SH-SY5Y (cell line): ENCODE measurements around the gene CENPB.

Experiments
- GATA2 ChIP-seq: IDR thresholded peaks from 2 replicates; pipeline ENCODE4 v1.6.1; 2011; ENCODE audit warnings: mild to moderate bottlenecking, low read depth, low read length
- GATA3 ChIP-seq: IDR thresholded peaks from 2 replicates; pipeline ENCODE4 v1.6.1; 2011; ENCODE audit warnings: low read depth, mild to moderate bottlenecking, low read length, moderate library complexity

The CENPB gene

DNA sequence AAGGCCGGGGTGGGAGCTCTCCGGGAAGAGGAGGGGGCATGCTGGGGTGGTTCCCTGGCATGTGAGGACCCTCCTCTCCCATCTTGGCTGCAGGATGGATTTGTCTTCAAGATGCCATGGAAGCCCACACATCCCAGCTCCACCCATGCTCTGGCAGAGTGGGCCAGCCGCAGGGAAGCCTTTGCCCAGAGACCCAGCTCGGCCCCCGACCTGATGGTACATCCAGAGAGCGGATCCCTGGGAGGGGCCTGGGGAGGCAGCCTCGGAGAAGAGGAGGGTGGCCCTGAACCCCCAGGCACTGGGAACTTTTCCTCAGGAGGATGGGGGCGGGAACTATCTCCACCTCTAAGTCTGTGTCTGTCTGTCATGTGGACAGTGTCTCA, 14.3 kb upstream of the CENPB start:
- TF ChIP-seq GATA3 (no peak), GATA2 (no peak)

DNA sequence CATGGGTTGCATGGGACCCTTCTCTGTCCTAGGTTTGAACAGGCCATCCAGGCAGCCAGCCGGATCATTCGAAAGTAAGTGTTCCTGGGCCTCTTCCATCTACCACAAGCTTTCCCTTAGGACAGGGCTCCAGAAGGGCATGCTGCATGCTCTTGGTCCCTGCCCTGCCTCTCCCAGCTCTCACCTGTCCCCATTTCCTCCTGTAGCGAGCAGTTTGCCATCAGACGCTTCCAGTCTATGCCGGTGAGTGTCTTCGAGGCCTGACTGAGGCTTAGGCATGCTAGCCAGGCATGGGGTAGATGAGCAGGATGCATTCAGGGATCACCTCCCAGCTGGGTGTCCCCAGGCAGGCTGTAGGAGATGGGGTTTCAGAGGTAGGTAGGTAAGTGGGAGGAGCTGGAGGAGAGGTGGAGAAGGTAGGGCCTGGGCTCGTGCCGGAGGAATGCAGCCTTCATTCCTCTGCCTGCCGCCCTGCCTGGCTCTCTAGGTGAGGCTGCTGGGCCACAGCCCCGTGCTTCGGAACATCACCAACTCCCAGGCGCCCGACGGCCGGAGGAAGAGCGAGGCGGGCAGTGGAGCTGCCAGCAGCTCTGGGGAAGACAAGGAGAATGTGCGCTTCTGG, 13.8 kb upstream of the CENPB start:
- no peak for TF ChIP-seq GATA2
- TF ChIP-seq GATA3: no peak

DNA sequence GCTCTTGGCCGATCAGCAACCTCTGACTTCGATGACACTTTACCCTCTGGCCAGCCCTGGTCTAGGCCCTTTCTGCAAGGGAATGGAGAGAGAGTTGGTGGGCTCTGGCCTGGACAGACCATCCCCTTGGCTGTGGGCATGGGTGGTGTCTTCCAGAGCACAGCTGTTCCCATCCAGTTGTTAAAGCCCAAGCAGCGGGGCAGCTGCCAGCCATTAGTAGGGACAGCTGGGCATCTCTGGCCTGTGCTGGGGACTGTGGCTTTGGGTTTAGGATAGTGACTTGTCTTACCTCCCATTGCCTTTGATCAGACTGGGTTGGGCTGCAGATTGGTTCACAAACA, 12.3 kb upstream of the CENPB start:
- no peak for TF ChIP-seq GATA2
- no peak for TF ChIP-seq GATA3

DNA sequence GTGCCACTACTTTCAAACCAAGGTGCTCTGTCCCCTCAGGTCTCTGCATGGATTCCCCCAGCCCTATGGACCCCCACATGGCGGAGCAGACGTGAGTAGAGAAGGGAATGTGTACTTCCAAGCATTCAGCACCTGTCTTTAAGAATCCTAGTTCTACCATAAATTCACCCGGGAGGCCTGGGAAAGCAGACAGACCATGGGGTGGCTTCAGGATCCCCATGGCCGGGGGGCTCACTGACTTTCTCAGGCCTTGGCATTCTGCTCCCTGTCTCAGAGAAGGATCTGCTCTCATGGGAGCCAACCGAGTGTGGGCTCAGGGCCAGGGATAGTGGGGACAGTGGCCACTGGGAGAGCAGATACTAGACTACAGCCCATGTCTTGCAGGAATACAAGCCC, 11.8 kb upstream of the CENPB start:
- no peak for TF ChIP-seq GATA2
- no peak for TF ChIP-seq GATA3

DNA sequence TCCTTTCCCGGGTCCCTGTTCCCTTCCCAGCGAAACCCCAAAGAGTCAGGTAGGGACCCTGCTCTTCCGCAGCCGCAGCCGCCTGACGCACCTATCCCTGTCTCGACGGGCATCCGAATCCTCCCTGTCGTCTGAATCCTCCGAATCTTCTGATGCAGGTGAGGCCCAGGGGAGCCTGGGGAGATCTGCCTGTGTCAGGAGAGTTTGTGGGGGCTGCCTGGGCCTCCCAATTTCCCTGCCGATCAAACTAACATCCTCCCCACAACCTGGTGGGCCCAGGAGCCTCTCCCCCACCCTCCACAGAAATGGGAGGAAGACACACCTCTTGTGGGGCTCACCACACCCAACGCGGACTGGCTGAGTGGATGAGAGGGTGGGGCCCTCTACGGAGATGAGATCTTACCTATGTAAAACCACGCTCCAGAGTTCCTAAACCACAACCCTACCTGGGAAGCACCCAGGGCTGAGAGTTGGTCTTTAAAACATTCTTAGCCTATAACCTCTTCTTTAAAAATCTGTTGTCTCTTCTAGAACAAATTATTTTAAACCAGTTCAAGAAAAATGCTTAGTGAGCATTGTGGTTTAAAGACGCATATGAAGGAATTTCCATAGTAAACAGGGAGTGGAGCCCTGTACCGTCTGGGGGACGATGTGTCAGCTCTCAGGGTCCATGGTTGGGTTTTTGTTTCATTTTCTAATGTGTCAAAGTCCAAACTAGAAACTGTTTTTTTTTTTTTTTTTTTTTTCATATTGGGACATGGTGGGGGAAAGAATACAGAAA, 11.2 kb upstream of the CENPB start:
- TF ChIP-seq GATA3 (no peak), GATA2 (no peak)

DNA sequence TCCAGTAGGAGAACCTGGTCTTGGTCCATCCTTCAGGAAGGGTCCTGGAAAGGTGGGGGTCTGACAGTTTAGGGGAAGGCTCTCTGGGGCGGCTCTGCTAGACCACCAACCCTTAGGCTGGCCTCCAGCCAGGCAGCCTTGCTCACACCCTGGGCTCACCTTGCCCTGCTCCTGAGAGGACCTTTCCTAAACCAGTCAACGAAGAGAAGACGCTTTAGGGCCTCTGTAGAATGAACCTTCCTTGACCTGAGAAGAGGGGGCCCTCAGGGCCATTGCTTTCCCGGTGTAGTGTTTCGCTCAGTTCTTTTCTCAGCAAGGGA, 10.6 kb upstream of the CENPB start:
- TF ChIP-seq GATA2 (no peak), GATA3 (no peak)

DNA sequence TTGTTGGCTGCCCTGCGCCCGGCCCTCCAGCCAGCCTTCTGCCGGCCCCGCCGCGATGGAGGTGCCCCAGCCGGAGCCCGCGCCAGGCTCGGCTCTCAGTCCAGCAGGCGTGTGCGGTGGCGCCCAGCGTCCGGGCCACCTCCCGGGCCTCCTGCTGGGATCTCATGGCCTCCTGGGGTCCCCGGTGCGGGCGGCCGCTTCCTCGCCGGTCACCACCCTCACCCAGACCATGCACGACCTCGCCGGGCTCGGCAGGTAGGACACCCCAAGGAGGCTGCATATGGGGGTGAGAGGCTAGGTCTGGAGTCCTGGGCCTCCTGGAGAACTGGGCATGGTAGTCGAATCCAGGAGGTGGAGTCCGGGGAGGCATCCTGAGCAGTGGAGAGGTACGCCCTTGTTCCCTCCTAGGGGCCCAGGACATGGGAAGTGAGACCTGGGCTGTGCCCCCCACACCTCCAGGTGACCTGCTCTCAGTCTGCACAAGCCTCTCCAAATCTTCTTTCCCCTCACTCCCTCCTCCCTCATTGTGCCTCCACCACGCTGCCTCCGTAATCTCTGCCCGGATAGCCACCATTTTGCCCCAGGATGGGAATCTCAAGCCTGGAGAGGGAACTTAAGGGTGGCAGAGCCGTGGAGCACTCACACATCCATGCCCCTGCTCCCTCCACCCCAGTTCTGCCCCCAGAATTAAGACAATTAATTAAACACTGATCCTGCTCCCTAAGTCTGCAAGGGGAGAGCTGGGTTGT, 10.1 kb upstream of the CENPB start:
- TF ChIP-seq GATA2 (no peak), GATA3 (no peak)

DNA sequence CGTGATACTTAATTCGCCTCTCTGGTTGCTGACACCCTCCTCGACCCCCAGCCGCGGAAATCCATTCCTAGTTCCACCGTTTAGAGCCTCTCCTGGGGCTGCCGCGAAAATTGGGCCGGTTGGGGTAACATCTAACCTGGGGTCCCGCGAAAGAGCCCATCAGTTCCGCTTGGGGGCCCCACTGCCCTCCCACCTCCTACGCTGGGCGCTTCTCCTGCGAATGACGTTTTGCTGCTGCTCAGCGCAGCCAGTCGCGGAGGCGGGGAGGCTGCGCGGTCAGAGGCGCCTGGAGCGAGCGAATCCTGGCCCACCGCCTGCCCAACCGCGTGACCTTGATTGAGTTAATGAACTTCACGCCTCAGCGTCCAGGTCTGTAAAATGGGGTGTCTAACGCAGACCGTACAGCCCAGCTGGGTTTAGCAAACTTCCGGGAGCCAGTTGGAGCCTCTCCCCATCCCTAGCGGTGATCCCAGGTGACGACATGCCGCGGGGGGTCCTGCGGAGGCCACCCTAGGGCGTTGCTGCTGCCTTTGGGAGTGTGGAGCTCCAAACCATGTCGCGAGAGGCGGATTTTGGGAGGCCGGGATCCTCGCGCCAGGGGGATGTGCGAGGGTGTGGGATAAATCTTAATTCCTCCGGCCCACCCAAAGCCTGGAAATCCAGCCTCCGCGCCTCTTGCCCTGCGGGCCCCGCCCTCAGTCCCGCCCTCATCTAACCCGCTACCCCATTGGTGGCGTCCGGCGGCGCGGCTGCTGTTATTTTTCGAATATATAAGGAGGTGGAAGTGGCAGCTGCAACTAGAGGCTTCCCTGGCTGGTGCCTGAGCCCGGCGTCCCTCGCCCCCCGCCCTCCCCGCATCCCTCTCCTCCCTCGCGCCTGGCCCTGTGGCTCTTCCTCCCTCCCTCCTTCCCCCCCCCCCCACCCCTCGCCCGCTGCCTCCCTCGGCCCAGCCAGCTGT, 9.2 kb upstream of the CENPB start, which contains the start of gene CDC25B:
TSS of gene CDC25B (plus strand) at position 800 of the 958 bp plus-strand sequence. CDS start 222 bp downstream, outside the sequence.
- TF ChIP-seq GATA2 (no peak), GATA3 (no peak)

DNA sequence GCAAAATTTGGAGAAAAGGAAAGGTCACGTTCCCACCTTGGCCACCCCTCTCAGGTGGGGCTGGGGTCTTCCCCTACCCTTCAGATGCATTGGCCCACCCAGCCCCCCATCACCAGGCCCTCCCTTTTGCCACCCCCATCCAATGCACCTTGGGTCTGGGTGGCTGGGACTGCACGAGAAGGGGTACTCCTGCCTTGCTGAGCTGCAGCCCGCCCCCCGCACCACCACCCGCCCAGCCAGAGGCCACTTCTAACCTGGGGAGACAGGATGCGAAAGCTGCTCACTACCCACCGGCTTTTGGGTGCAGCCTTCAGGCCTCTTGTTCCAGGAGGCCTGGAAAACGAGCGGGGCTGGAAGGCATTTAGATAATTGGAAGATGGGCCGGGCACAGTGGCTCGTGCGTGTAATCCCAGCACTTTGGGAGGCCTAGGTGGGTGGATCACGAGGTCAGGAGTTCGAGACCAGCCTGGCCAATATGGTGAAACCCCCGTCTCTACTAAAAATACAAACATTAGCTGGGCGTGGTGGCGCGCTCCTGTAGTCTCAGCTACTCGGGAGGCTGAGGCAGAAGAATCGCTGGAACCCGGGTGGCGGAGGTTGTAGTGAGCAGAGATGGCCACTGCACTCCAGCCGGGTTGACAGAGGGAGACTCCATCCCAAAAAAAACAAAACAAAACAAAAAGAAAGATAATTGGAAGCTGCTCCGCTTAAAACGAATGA, 8.3 kb upstream of the CENPB start:
- TF ChIP-seq GATA2 (no peak), GATA3 (no peak)

DNA sequence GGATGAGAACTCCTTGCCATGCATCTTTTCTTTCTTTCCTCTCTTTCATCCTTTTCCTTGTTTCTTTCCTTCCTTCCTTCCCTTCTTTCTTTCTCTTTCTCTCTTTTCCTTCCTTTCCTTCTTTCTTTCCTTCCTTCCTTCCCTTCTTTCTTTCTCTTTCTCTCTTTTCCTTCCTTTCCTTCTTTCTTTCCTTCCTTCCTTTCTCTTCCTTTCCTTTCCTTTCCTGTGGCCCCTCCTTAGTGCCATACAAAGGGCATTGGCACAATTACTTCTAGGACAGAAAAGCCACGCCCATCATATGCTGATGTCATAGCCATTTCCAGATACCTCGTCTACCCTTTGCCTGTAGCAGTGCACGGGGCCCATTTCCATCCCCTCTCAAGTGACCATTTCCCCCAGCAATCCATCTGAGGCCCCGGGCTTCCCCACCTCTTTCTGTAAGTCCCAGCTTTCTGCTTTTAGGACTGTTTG, 2.2 kb upstream of the CENPB start:
- TF ChIP-seq GATA2 (no peak), GATA3 (no peak)

DNA sequence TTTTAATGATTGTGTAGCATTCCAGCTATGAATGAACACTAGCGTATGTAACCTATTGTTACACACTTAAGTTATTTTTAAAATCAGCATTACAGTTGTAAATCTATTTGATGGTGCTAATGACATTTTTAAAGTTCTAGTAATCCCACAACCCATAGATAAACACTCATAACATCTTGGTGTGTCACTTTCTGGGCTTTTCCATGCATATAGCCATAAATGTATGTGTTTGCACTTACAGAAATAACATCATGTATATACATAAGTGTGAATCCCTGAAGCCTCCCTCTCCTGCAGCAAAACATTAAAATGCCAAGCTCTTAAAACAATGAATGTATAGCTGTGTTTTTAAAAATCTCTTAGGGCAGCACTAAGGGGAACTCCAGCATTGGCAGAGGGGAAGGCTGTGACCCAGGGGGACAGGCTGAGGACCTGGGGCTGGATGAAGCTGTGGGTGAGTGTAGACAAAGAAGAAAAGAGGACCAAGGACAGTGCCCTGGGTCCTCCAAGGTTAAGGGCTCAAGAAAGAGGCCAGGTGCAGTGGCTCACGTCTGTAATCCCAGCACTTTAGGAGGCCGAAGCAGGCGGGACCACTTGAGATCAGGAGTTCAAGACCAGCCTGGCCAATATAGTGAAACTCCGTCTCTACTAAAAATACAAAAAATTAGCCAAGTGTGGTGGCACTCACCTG, 929 bp upstream of the CENPB start:
- no peak for TF ChIP-seq GATA2

DNA sequence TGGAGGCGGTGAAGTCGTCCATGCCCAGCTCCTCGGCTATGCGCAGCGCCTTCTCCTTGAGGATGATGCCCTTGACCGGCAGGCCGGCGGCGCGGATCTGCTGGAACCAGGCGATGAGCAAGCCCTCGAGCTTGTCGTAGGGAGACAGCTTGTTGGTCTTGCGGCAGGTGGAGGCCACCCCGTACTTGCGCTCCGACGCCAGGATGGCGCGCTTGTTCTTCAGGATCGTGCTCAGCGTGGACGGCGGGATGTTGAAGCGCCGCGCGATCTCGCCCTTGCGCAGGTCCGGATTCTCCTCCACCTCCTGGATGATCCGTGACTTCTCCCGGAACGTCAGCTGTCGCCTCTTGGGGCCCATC, 435 bp downstream of the CENPB start:
- TF ChIP-seq GATA3: no peak
- no peak for TF ChIP-seq GATA2

DNA sequence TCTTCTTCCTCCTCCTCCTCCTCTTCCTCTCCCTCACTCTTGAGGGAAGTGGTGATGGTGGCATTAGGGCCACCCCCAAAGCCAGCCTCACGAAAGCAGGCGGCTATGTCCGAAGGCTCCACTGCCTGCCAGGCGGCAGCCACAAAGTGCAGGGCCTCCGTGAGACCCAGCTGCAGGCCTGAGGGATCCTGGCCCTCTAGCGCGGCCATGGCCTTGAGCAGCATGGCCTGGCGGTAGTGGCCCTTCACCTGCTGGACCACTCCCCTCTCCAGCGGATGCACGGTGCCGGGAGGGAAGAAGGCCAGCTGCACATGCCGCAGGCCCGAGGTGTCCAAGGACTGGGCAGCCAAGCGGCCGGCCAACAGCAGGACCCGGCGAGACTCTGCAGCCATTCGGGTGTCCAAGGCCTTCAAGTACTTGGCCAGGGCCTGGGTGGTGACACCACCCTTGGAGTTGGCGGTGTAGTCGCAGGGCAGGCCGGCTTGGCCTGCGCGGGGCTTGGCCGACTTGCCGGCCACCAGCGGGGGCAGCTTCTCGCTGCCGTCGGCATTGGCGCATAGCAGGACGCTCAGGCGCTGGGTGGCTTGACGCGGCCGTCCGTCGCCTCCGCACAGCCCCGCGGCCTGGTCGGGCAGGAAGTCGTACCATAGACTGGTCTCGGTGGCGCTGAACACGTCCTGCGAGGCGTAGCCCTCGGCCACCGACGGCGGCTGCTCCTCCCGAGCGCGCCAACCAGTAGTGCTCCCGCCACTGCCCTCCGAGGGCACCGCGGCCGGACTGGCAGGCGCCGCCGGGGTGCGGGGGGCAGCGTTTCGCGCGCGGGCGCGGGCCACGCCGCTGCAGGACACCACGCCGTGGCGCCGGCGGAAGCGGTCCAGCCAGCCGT, 1.1 kb downstream of the CENPB start:
- TF ChIP-seq GATA2 (no peak), GATA3 (no peak)
